GM21737 (cell line): Measurements from ENCODE around the gene SLC4A4.

Experiments used
- ATAC-seq: cut with Tn5 transposase; IDR thresholded peaks from one replicate; pipeline ENCODE4 v1.9.1; 2021; ENCODE audit warnings: mild to moderate bottlenecking, moderate library complexity; ENCODE audit not compliant: unreplicated experiment

The SLC4A4 gene

GRCh38 chr4:71338846-71339593, at the start of gene SLC4A4:
TSS of gene SLC4A4 (plus strand) at chr4:71339020.
- peak; percentile 100 for ATAC-seq

- no peak for ATAC-seq
Observed at GRCh38 chr4:71290074-71290473, 48.7 kb upstream of the SLC4A4 start.

- no peak for ATAC-seq
Observed at GRCh38 chr4:71290476-71290875, 48.3 kb upstream of the SLC4A4 start.

GRCh38 chr4:71292228-71292627, 46.6 kb upstream of the SLC4A4 start:
- ATAC-seq = no peak

- ATAC-seq = no peak
Observed at GRCh38 chr4:71293705-71294104, 45.1 kb upstream of the SLC4A4 start.

- ATAC-seq = no peak
Observed at GRCh38 chr4:71294301-71294700, 44.5 kb upstream of the SLC4A4 start.

GRCh38 chr4:71296945-71297344, 41.9 kb upstream of the SLC4A4 start:
- ATAC-seq = no peak

GRCh38 chr4:71300362-71300761, 38.5 kb upstream of the SLC4A4 start:
- ATAC-seq = no peak

GRCh38 chr4:71300964-71301363, 37.9 kb upstream of the SLC4A4 start:
- ATAC-seq = no peak

- ATAC-seq = no peak
Observed at GRCh38 chr4:71303287-71303686, 35.5 kb upstream of the SLC4A4 start.

GRCh38 chr4:71303850-71304249, 35.0 kb upstream of the SLC4A4 start:
- no peak for ATAC-seq

GRCh38 chr4:71304289-71304850, 34.5 kb upstream of the SLC4A4 start:
- ATAC-seq = no peak

- no peak for ATAC-seq
Observed at GRCh38 chr4:71307729-71308128, 31.1 kb upstream of the SLC4A4 start.

- no peak for ATAC-seq
Observed at GRCh38 chr4:71322425-71322824, 16.4 kb upstream of the SLC4A4 start.

GRCh38 chr4:71333368-71333767, 5.5 kb upstream of the SLC4A4 start:
- ATAC-seq = no peak

GRCh38 chr4:71333960-71334359, 4.9 kb upstream of the SLC4A4 start:
- no peak for ATAC-seq

- ATAC-seq = no peak
Observed at GRCh38 chr4:71334465-71334882, 4.3 kb upstream of the SLC4A4 start.

GRCh38 chr4:71343670-71344466, 5.0 kb downstream of the SLC4A4 start:
- ATAC-seq = no peak

- no peak for ATAC-seq
Observed at GRCh38 chr4:71346710-71347109, 7.9 kb downstream of the SLC4A4 start.

- ATAC-seq = no peak
Observed at GRCh38 chr4:71348586-71348985, 9.8 kb downstream of the SLC4A4 start.

GRCh38 chr4:71355045-71355444, 16.2 kb downstream of the SLC4A4 start:
- no peak for ATAC-seq

GRCh38 chr4:71355971-71356370, 17.2 kb downstream of the SLC4A4 start:
- no peak for ATAC-seq
